A549 (cell line): ENCODE measurements around the gene CPLX1.

Experiments used
- CTCF ChIP-seq: fragments of >200 bp; sonication (Bioruptor Twin); formaldehyde crosslinking; IDR thresholded peaks from 3 replicates; pipeline ENCODE4 v1.5.1; 2016
- RCOR1 ChIP-seq: fragments of 150-350 bp; IDR thresholded peaks from 2 replicates; pipeline ENCODE4 v1.6.1; 2014; ENCODE audit warnings: antibody characterized with exemption, low read length, low read depth
- SREBF2 ChIP-seq: fragments of 450-650 bp; IDR thresholded peaks from 2 replicates; pipeline ENCODE4 v1.6.1; 2014; ENCODE audit warnings: mild to moderate bottlenecking, moderate library complexity
- TF ChIP-seq, protein P1 (sequence below): fragments of 450-650 bp; IDR thresholded peaks from 2 replicates; pipeline ENCODE4 v1.6.1; 2014; ENCODE audit warnings: antibody characterized with exemption

DNA sequence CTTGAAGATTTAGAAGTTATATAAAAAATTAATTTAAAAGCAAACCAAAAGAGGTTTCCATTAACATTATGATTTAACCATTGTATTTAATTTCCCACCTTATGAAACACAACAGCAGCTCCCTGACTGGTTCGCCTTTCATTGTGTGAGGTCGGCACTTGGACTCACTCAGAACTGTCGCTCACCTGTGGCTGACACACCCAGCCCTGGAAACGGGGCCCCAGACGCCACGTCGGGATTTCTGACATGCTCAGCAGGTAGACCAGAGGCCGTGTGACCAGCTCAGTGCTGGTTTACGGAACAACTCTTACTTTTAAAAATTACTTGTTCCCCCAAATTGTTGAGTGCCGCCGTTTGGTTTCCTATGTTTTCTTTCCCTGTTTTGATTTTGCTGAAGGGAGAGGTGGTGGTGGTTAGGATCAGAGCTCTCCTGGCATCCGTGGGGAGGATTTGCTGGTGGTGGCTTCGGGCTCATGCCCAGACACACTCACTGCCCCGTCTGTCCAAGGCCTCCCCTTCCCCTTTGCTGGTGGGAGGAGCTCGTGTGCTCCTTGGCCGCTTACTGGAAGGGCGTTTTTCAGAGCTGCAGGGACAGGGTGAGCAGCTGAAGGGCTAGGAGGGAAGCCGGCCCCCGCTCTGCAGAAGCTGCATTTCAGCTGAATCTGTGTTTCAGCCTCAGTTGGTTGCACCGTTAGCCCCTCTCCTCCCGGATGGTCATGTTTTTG is 59.2 kb downstream of the CPLX1 start:
- no peak for TF ChIP-seq RCOR1
- no peak for TF ChIP-seq CTCF
- TF ChIP-seq, protein P1, sequence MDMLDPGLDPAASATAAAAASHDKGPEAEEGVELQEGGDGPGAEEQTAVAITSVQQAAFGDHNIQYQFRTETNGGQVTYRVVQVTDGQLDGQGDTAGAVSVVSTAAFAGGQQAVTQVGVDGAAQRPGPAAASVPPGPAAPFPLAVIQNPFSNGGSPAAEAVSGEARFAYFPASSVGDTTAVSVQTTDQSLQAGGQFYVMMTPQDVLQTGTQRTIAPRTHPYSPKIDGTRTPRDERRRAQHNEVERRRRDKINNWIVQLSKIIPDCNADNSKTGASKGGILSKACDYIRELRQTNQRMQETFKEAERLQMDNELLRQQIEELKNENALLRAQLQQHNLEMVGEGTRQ = no peak
- no peak for TF ChIP-seq SREBF2
